Right kidney (tissue), 1 donor: ENCODE data around the gene CALN1.

ENCODE experiments used
- DNase-seq: peaks from one replicate; pipeline ENCODE4 v3.0.0-alpha.2; 2016

The CALN1 gene

GRCh38 chr7:71733107-71733870, 678.8 kb downstream of the CALN1 start:
- peak; percentile 80 for DNase-seq

- DNase-seq, result no peak
These were observed 680.4 kb downstream of the CALN1 start for GRCh38 chr7:71731740-71732139.
